HepG2 (cell line): ENCODE measurements around the gene SAMD4A. TPM values are rescaled to one million over a fixed set of nuclear protein-coding genes. Genes with fewer than 3 reads are reported as not detected.

ENCODE experiments used
- CAMTA2 ChIP-seq: sonication (generic); formaldehyde crosslinking; IDR thresholded peaks from 2 replicates; pipeline ENCODE4 v1.4.0; 2020; ENCODE audit warnings: mild to moderate bottlenecking, missing genetic modification reagents, borderline replicate concordance
- HDAC1 ChIP-seq: sonication (generic); formaldehyde crosslinking; IDR thresholded peaks from 2 replicates; pipeline ENCODE4 v1.5.1; 2020; ENCODE audit warnings: mild to moderate bottlenecking, missing genetic modification reagents
- HDAC2 ChIP-seq: sonication (generic); formaldehyde crosslinking; IDR thresholded peaks from 2 replicates; pipeline ENCODE4 v1.4.0; 2020; ENCODE audit warnings: missing genetic modification reagents
- HIVEP1 ChIP-seq: sonication (generic); formaldehyde crosslinking; IDR thresholded peaks from 2 replicates; pipeline ENCODE4 v1.4.0; 2020; ENCODE audit warnings: mild to moderate bottlenecking, missing genetic modification reagents
- HNF1B ChIP-seq: sonication (generic); formaldehyde crosslinking; IDR thresholded peaks from 2 replicates; pipeline ENCODE4 v1.5.1; 2020; ENCODE audit warnings: mild to moderate bottlenecking, moderate library complexity, missing genetic modification reagents
- PHB2 ChIP-seq: fragments of 450-650 bp; IDR thresholded peaks from 2 replicates; pipeline ENCODE4 v1.6.1; 2018; ENCODE audit not compliant: partially characterized antibody
- SALL1 ChIP-seq: sonication (generic); formaldehyde crosslinking; IDR thresholded peaks from 2 replicates; pipeline ENCODE4 v1.8.0; 2022; ENCODE audit warnings: mild to moderate bottlenecking, missing genetic modification reagents
- SNAPC5 ChIP-seq: sonication (generic); formaldehyde crosslinking; IDR thresholded peaks from 2 replicates; pipeline ENCODE4 v1.8.1; 2023; ENCODE audit warnings: mild to moderate bottlenecking, missing genetic modification reagents, borderline replicate concordance
- ZMYM3 ChIP-seq: sonication (generic); formaldehyde crosslinking; IDR thresholded peaks from 2 replicates; pipeline ENCODE4 v1.5.1; 2020; ENCODE audit warnings: mild to moderate bottlenecking, missing genetic modification reagents
- ZNF3 ChIP-seq: IDR thresholded peaks from 2 replicates; pipeline ENCODE4 v1.7.0; 2017; ENCODE audit warnings: inconsistent platforms
- ZNF331 ChIP-seq: sonication (generic); formaldehyde crosslinking; IDR thresholded peaks from 2 replicates; pipeline ENCODE4 v1.4.0; 2020; ENCODE audit warnings: missing genetic modification reagents
- ZNF431 ChIP-seq: sonication (generic); formaldehyde crosslinking; IDR thresholded peaks from 2 replicates; pipeline ENCODE4 v1.9.0; 2022; ENCODE audit warnings: missing genetic modification reagents, low read depth, mild to moderate bottlenecking, borderline replicate concordance
- ZNF629 ChIP-seq: sonication (generic); formaldehyde crosslinking; conservative IDR thresholded peaks from 2 replicates; pipeline ENCODE4 v1.5.0; 2020; ENCODE audit warnings: missing genetic modification reagents
- ZSCAN29 ChIP-seq: sonication (generic); formaldehyde crosslinking; conservative IDR thresholded peaks from 2 replicates; pipeline ENCODE4 v1.4.0; 2020; ENCODE audit warnings: mild to moderate bottlenecking, missing genetic modification reagents
- polyA plus RNA-seq, 8 experiments: library from polyadenylated mRNA; depleted of rRNA in 3 of 8; stranded (reverse) in 7 of 8; unstranded in 1 of 8; fragments of >200 nt; fragmentation: Illumina TruSeq in 4 of 8; extraction: Trizol in 4 of 8; gene quantifications; 2 replicates each; pipeline versions ENCODE4 v1.2.1 to v1.2.3, GENCODE V29; 2011 to 2016; ENCODE audit warnings: low read depth in 4 of 8, missing spikeins in 1 of 8, mixed read lengths in 1 of 8; ENCODE audit not compliant: insufficient read depth in 1 of 8
- total RNA-seq, 5 experiments: library from RNA; depleted of rRNA; stranded (reverse); fragments of >200 nt; fragmentation: Illumina TruSeq; extraction: Trizol; gene quantifications; 2 replicates each; pipeline ENCODE4 v1.2.3, GENCODE V29; 2016; ENCODE audit warnings: low read depth in 1 of 5
- TF ChIP-seq, protein P1 (sequence below): sonication (generic); formaldehyde crosslinking; IDR thresholded peaks from 2 replicates; pipeline ENCODE4 v1.4.0; 2020; ENCODE audit warnings: missing genetic modification reagents
- TF ChIP-seq, protein P2 (sequence below): IDR thresholded peaks from 2 replicates; pipeline ENCODE4 v1.6.1; 2016; ENCODE audit warnings: mild to moderate bottlenecking
- TF ChIP-seq, protein P3 (sequence below): IDR thresholded peaks from 2 replicates; pipeline ENCODE4 v1.6.1; 2018; ENCODE audit warnings: missing genetic modification reagents, mild to moderate bottlenecking, missing compliant biosample characterization
- TF ChIP-seq, protein P4 (sequence below): sonication (generic); formaldehyde crosslinking; IDR thresholded peaks from 2 replicates; pipeline ENCODE4 v1.5.0; 2020; ENCODE audit warnings: mild to moderate bottlenecking, missing genetic modification reagents

The SAMD4A gene
- total and polyA plus RNA-seq, 2 of the 13 experiments (the other 11 are each of a cell fraction or from before 2014, with no cell fraction given): 11.8 to 13.0 TPM

GRCh38 chr14:54653712-54654469 is 87.0 kb downstream of the SAMD4A start (continued):
- TF ChIP-seq, protein P1, sequence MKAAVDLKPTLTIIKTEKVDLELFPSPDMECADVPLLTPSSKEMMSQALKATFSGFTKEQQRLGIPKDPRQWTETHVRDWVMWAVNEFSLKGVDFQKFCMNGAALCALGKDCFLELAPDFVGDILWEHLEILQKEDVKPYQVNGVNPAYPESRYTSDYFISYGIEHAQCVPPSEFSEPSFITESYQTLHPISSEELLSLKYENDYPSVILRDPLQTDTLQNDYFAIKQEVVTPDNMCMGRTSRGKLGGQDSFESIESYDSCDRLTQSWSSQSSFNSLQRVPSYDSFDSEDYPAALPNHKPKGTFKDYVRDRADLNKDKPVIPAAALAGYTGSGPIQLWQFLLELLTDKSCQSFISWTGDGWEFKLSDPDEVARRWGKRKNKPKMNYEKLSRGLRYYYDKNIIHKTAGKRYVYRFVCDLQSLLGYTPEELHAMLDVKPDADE (CRISPR knock-in tag): no peak
- TF ChIP-seq PHB2 (no peak), SALL1 (CRISPR knock-in tag) (peak; percentile 79), HDAC2 (CRISPR knock-in tag) (peak; percentile 85), SNAPC5 (CRISPR knock-in tag) (no peak), ZNF3 (CRISPR knock-in tag) (no peak), ZNF431 (CRISPR knock-in tag) (no peak), HIVEP1 (CRISPR knock-in tag) (no peak; the same call in 1 of the 2 replicates), ZMYM3 (CRISPR knock-in tag) (peak; percentile 77; the same call in 1 of the 2 replicates), HNF1B (CRISPR knock-in tag) (peak; percentile 32; the same call in 1 of the 2 replicates), CAMTA2 (CRISPR knock-in tag) (no peak), HDAC1 (peak; percentile 58; the same call in 1 of the 2 replicates), ZSCAN29 (CRISPR knock-in tag) (no peak), ZNF629 (0 out of 2 replicates have a peak, but pooled peaks have one; percentile 14), ZNF331 (peak; percentile 61; the same call in 1 of the 2 replicates)
- TF ChIP-seq, protein P2, sequence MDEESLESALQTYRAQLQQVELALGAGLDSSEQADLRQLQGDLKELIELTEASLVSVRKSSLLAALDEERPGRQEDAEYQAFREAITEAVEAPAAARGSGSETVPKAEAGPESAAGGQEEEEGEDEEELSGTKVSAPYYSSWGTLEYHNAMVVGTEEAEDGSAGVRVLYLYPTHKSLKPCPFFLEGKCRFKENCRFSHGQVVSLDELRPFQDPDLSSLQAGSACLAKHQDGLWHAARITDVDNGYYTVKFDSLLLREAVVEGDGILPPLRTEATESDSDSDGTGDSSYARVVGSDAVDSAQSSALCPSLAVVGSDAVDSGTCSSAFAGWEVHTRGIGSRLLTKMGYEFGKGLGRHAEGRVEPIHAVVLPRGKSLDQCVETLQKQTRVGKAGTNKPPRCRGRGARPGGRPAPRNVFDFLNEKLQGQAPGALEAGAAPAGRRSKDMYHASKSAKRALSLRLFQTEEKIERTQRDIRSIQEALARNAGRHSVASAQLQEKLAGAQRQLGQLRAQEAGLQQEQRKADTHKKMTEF: peak; percentile 59; the same call in 1 of the 2 replicates
- TF ChIP-seq, protein P3, sequence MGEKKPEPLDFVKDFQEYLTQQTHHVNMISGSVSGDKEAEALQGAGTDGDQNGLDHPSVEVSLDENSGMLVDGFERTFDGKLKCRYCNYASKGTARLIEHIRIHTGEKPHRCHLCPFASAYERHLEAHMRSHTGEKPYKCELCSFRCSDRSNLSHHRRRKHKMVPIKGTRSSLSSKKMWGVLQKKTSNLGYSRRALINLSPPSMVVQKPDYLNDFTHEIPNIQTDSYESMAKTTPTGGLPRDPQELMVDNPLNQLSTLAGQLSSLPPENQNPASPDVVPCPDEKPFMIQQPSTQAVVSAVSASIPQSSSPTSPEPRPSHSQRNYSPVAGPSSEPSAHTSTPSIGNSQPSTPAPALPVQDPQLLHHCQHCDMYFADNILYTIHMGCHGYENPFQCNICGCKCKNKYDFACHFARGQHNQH (CRISPR knock-in tag): peak; percentile 72; the same call in 1 of the 2 replicates
- TF ChIP-seq, protein P4, sequence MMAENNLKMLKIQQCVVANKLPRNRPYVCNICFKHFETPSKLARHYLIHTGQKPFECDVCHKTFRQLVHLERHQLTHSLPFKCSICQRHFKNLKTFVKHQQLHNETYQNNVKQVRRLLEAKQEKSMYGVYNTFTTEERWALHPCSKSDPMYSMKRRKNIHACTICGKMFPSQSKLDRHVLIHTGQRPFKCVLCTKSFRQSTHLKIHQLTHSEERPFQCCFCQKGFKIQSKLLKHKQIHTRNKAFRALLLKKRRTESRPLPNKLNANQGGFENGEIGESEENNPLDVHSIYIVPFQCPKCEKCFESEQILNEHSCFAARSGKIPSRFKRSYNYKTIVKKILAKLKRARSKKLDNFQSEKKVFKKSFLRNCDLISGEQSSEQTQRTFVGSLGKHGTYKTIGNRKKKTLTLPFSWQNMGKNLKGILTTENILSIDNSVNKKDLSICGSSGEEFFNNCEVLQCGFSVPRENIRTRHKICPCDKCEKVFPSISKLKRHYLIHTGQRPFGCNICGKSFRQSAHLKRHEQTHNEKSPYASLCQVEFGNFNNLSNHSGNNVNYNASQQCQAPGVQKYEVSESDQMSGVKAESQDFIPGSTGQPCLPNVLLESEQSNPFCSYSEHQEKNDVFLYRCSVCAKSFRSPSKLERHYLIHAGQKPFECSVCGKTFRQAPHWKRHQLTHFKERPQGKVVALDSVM (CRISPR knock-in tag): no peak
